ENCODE data around the gene NHLRC4. TPM values are rescaled to one million over a fixed set of nuclear protein-coding genes. Genes with fewer than 3 reads are reported as not detected.

Gene NHLRC4
- total and polyA plus RNA-seq, 4 donors, result 0.17 to 7.0 (median 0.25) TPM; not detected in 1

GRCh38 chr16:564690-565418, 2.0 kb upstream of the NHLRC4 start:
- Histone ChIP-seq H3K9ac (ENCODE audit: low read depth in 1 of 2, low read length in 2 of 2) (no peak overlapping the region), H3K9me3 (ENCODE audit: control insufficient read depth in 4 of 4, low read length in 3 of 4) (no peaks in the 10 kb centered on the region), H3K4me3 (ENCODE audit: low read depth in 1 of 3, low read length in 3 of 3) (peak overlapping the region in 1 of 3 donors; percentile 9), H3K27ac (ENCODE audit: low read depth in 1 of 2, low read length in 2 of 2) (no peak overlapping the region), H3K27me3 (ENCODE audit: control insufficient read depth in 4 of 4, insufficient read depth in 4 of 4, low read length in 3 of 4) (peaks cover 0 to 2% (median 0%) of the 10 kb centered on the region in 4 donors), H3K4me1 (ENCODE audit: control insufficient read depth in 4 of 4, insufficient read depth in 4 of 4, low read length in 3 of 4) (peaks cover 4 to 23% (median 6%) of the 10 kb centered on the region in 4 donors), H3K36me3 (ENCODE audit: control insufficient read depth in 4 of 4, insufficient read depth in 3 of 4, low read depth in 1 of 4, low read length in 3 of 4) (no peaks in the 10 kb centered on the region)
- WGBS, result 89% methylated on average over 42 of the region's 42 CpGs
- TF ChIP-seq, protein P1, sequence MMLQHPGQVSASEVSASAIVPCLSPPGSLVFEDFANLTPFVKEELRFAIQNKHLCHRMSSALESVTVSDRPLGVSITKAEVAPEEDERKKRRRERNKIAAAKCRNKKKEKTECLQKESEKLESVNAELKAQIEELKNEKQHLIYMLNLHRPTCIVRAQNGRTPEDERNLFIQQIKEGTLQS (IDR thresholded peaks at IDR 0.05), result no peak
- TF ChIP-seq GABPA (IDR thresholded peaks at IDR 0.05 in 1 of 2, conservative IDR thresholded peaks at IDR 0.05 in 1 of 2), result no peak
- TF ChIP-seq, protein P2, sequence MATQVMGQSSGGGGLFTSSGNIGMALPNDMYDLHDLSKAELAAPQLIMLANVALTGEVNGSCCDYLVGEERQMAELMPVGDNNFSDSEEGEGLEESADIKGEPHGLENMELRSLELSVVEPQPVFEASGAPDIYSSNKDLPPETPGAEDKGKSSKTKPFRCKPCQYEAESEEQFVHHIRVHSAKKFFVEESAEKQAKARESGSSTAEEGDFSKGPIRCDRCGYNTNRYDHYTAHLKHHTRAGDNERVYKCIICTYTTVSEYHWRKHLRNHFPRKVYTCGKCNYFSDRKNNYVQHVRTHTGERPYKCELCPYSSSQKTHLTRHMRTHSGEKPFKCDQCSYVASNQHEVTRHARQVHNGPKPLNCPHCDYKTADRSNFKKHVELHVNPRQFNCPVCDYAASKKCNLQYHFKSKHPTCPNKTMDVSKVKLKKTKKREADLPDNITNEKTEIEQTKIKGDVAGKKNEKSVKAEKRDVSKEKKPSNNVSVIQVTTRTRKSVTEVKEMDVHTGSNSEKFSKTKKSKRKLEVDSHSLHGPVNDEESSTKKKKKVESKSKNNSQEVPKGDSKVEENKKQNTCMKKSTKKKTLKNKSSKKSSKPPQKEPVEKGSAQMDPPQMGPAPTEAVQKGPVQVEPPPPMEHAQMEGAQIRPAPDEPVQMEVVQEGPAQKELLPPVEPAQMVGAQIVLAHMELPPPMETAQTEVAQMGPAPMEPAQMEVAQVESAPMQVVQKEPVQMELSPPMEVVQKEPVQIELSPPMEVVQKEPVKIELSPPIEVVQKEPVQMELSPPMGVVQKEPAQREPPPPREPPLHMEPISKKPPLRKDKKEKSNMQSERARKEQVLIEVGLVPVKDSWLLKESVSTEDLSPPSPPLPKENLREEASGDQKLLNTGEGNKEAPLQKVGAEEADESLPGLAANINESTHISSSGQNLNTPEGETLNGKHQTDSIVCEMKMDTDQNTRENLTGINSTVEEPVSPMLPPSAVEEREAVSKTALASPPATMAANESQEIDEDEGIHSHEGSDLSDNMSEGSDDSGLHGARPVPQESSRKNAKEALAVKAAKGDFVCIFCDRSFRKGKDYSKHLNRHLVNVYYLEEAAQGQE (IDR thresholded peaks at IDR 0.05), result no peak
- no peak for TF ChIP-seq RXRA (IDR thresholded peaks at IDR 0.05)
- no peak for TF ChIP-seq TAF1 (conservative IDR thresholded peaks at IDR 0.05)
- no peak for TF ChIP-seq JUND (IDR thresholded peaks at IDR 0.05)
- TF ChIP-seq HNF4G (IDR thresholded peaks at IDR 0.05), result no peak
- TF ChIP-seq HNF4A (conservative IDR thresholded peaks at IDR 0.05), result no peak
- TF ChIP-seq YY1 (IDR thresholded peaks at IDR 0.05), result no peak
- TF ChIP-seq NR2F2 (IDR thresholded peaks at IDR 0.05), result no peak
- TF ChIP-seq, protein P3, sequence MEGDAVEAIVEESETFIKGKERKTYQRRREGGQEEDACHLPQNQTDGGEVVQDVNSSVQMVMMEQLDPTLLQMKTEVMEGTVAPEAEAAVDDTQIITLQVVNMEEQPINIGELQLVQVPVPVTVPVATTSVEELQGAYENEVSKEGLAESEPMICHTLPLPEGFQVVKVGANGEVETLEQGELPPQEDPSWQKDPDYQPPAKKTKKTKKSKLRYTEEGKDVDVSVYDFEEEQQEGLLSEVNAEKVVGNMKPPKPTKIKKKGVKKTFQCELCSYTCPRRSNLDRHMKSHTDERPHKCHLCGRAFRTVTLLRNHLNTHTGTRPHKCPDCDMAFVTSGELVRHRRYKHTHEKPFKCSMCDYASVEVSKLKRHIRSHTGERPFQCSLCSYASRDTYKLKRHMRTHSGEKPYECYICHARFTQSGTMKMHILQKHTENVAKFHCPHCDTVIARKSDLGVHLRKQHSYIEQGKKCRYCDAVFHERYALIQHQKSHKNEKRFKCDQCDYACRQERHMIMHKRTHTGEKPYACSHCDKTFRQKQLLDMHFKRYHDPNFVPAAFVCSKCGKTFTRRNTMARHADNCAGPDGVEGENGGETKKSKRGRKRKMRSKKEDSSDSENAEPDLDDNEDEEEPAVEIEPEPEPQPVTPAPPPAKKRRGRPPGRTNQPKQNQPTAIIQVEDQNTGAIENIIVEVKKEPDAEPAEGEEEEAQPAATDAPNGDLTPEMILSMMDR (IDR thresholded peaks at IDR 0.05; ENCODE audit: low read depth, low read length, missing input control), result no peak
- TF ChIP-seq SP1 (IDR thresholded peaks at IDR 0.05), result no peak
- TF ChIP-seq ZBTB33 (IDR thresholded peaks at IDR 0.05), result no peak
- no peak for TF ChIP-seq EGR1 (IDR thresholded peaks at IDR 0.05; ENCODE audit: low read depth in 2 of 2)
- TF ChIP-seq FOXA1 (IDR thresholded peaks at IDR 0.05), result no peak
- TF ChIP-seq RAD21 (IDR thresholded peaks at IDR 0.05), result no peak
- TF ChIP-seq FOXA2 (IDR thresholded peaks at IDR 0.05), result no peak
- no peak for TF ChIP-seq MAX (IDR thresholded peaks at IDR 0.05)
- no peak for DNase-seq (ENCODE audit: low spot score)

Data from liver (tissue), 9 donors.